Loucy (cell line): Measurements from ENCODE around the gene CENPF.

Source experiments
- H2AFZ ChIP-seq: fragments of 200-600 bp; sonication (generic); 2 replicates; pipeline ENCODE4 v1.6.0; 2016; ENCODE audit warnings: antibody characterized with exemption, mild to moderate bottlenecking, low read length, moderate library complexity
- H3F3A ChIP-seq: fragments of 200-600 bp; 2 replicates; pipeline ENCODE4 v1.6.0; 2016; ENCODE audit warnings: antibody characterized with exemption, low read depth, mild to moderate bottlenecking
- H3K27me3 ChIP-seq: fragments of 200-600 bp; sonication (generic); 2 replicates; pipeline ENCODE4 v1.6.1; 2014; ENCODE audit warnings: low read length, mild to moderate bottlenecking; ENCODE audit not compliant: insufficient read depth, poor library complexity, severe bottlenecking
- H3K36me3 ChIP-seq: fragments of 200-600 bp; sonication (generic); 2 replicates; pipeline ENCODE4 v1.6.1; 2016; ENCODE audit warnings: low read length; ENCODE audit not compliant: insufficient read depth
- H3K4me1 ChIP-seq: fragments of 200-600 bp; sonication (generic); 2 replicates; pipeline ENCODE4 v1.5.1; 2014; ENCODE audit warnings: low read length, mild to moderate bottlenecking; ENCODE audit not compliant: insufficient read depth, poor library complexity, severe bottlenecking
- H3K4me2 ChIP-seq: fragments of 200-600 bp; sonication (generic); 2 replicates; pipeline ENCODE4 v1.6.0; 2014; ENCODE audit warnings: antibody characterized with exemption, low read length, low read depth, mild to moderate bottlenecking; ENCODE audit not compliant: poor library complexity, severe bottlenecking
- H3K4me3 ChIP-seq: fragments of 200-600 bp; sonication (generic); 2 replicates; pipeline ENCODE4 v1.5.1; 2014; ENCODE audit warnings: low read length, mild to moderate bottlenecking, mixed read lengths; ENCODE audit not compliant: poor library complexity, severe bottlenecking
- H3K79me2 ChIP-seq: fragments of 200-600 bp; sonication (generic); 2 replicates; pipeline ENCODE4 v1.6.1; 2014; ENCODE audit warnings: low read length; ENCODE audit not compliant: insufficient read depth
- H3K9ac ChIP-seq: fragments of 200-600 bp; sonication (generic); 2 replicates; pipeline ENCODE4 v1.6.0; 2014; ENCODE audit warnings: mild to moderate bottlenecking, low read depth, low read length, moderate library complexity; ENCODE audit not compliant: poor library complexity, severe bottlenecking
- H3K9me2 ChIP-seq: fragments of 200-600 bp; sonication (generic); replicated peaks from 2 replicates; pipeline ENCODE4 v1.6.1; 2016; ENCODE audit warnings: low read depth, low read length, mixed read lengths
- H3K9me3 ChIP-seq: fragments of 200-600 bp; sonication (generic); 2 replicates; pipeline ENCODE4 v1.6.1; 2014; ENCODE audit warnings: mild to moderate bottlenecking, antibody characterized with exemption, low read length, low read depth; ENCODE audit not compliant: insufficient read depth
- H4K20me1 ChIP-seq: fragments of 200-600 bp; sonication (generic); 2 replicates; pipeline ENCODE4 v1.6.0; 2014; ENCODE audit warnings: antibody characterized with exemption, low read length, mild to moderate bottlenecking; ENCODE audit not compliant: insufficient read depth, poor library complexity, severe bottlenecking
- CTCF ChIP-seq: fragments of 200-600 bp; sonication (generic); conservative IDR thresholded peaks from 2 replicates; pipeline ENCODE4 v1.5.1; 2014; ENCODE audit warnings: mild to moderate bottlenecking, antibody characterized with exemption, low read length
- EZH2phosphoT487 ChIP-seq: fragments of 200-600 bp; IDR thresholded peaks from 2 replicates; pipeline ENCODE4 v1.6.1; 2018; ENCODE audit warnings: antibody characterized with exemption, mild to moderate bottlenecking, moderate library complexity, borderline replicate concordance

The CENPF gene

GRCh38 chr1:214708321-214708955 is 105.4 kb downstream of the CENPF start:
- no peaks in the 10 kb centered on the region for H3K9me3 ChIP-seq
- H3K27me3 ChIP-seq = no peaks in the 10 kb centered on the region
- no peaks in the 10 kb centered on the region for H4K20me1 ChIP-seq
- no peaks in the 10 kb centered on the region for H3F3A ChIP-seq
- H3K4me1 ChIP-seq = no peaks in the 10 kb centered on the region
- H3K4me2 ChIP-seq = no peak overlapping the region
- no peak overlapping the region for H2AFZ ChIP-seq
- no peaks in the 10 kb centered on the region for H3K36me3 ChIP-seq
- no peak overlapping the region for H3K4me3 ChIP-seq
- no peaks in the 10 kb centered on the region for H3K79me2 ChIP-seq
- no peak overlapping the region for H3K9ac ChIP-seq
- TF ChIP-seq EZH2phosphoT487 (no peak), CTCF (no peak)
- no peaks in the 10 kb centered on the region for H3K9me2 ChIP-seq

- H3F3A ChIP-seq = no peaks in the 10 kb centered on the region
- H3K4me2 ChIP-seq = no peak overlapping the region
- H3K9me3 ChIP-seq = no peaks in the 10 kb centered on the region
- no peaks in the 10 kb centered on the region for H3K36me3 ChIP-seq
- no peaks in the 10 kb centered on the region for H3K79me2 ChIP-seq
- no peak for TF ChIP-seq EZH2phosphoT487
- no peak for TF ChIP-seq CTCF
- no peaks in the 10 kb centered on the region for H4K20me1 ChIP-seq
- H3K27me3 ChIP-seq = no peaks in the 10 kb centered on the region
- no peaks in the 10 kb centered on the region for H3K9me2 ChIP-seq
- H2AFZ ChIP-seq = no peak overlapping the region
- H3K4me3 ChIP-seq = no peak overlapping the region
- H3K4me1 ChIP-seq = no peaks in the 10 kb centered on the region
- H3K9ac ChIP-seq = no peak overlapping the region
Measured at GRCh38 chr1:214709241-214709640, 106.2 kb downstream of the CENPF start.

- no peaks in the 10 kb centered on the region for H3K4me1 ChIP-seq
- no peaks in the 10 kb centered on the region for H3K27me3 ChIP-seq
- TF ChIP-seq CTCF = no peak
- no peak for TF ChIP-seq EZH2phosphoT487
Measured at GRCh38 chr1:214712737-214713136, 109.7 kb downstream of the CENPF start.

More at GRCh38 chr1:214712737-214713136, 109.7 kb downstream of the CENPF start:
- Histone ChIP-seq H3K9me2 (no peaks in the 10 kb centered on the region), H3F3A (no peaks in the 10 kb centered on the region), H3K4me2 (no peak overlapping the region), H3K36me3 (no peaks in the 10 kb centered on the region), H2AFZ (no peak overlapping the region), H4K20me1 (no peaks in the 10 kb centered on the region), H3K79me2 (no peaks in the 10 kb centered on the region), H3K9ac (no peak overlapping the region), H3K9me3 (no peaks in the 10 kb centered on the region), H3K4me3 (no peak overlapping the region)
